HTERT RPE-1 (cell line): ENCODE results near the gene HIVEP3.

ENCODE experiments used
- in situ Hi-C: fragments of 300-500 bp; cut with MboI; formaldehyde crosslinking; loops from 4 replicates; pipeline ENCODE4 v1.14.3; 2020; ENCODE audit warnings: low sequenced_read_pairs

Gene HIVEP3

DNA sequence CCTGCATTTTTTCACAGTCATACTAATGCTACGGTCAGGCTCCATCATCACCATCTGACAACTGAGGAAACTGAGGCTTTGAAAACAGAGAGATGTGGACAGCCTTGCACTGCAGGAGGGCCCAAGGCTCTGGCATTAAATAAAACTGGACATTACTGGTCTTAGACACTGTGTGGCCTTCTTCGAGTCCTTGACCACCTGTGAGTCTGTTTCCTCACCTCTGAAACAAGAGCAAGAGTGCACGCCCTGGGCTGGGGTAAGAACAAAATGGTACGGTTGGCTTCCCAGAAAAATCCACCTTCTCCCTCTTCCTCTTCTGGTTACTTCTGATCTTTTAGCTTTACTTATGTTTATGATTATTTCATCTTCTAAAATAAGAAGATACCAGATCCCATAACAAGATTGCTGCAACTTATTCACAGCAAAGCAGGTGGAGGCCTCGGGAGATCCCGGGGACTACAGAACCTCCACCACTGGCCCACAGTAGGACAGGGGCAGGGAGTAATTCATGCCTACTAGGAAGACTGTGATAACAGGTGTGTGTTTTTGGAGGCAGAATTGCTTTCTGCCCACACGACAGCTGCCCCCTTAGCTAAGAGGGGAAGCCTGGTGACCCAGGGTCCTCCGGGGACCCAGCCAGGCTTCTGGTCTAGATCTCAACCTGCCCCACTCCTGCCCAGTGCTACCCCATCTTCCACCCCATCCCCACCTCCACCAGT lies 277.8 kb downstream of the HIVEP3 start:
- in situ Hi-C loops = no loop called here

DNA sequence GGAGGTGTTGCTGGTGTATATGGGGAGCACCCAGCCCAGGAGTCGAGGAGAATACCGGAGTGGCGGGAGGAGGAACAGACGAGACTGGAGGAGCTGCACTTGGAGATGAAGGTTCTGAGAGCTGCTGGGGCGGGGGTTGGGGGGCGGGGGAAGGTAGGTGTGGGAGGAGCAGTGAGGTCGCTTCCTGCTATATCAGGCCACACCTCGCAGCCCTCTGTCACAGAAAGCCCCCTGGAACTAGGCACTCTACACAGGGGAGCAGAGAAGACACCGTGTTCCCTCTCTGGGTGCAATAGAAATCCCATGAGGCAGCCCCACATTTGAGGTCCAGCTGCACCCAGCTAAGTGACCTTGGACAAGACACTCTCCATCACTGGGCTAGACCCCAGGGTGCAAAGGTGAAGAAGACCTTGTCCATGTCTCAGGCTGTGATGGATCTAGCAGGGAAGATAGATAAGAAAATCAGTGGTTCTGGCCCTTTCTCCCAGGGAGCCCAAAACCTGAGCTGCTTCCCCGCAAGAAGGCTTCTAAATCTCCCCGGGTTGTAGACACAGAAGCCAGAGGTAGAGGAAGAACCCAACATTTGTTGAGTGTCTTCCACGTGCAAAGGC lies 278.5 kb downstream of the HIVEP3 start:
- in situ Hi-C loops = no loop called here

DNA sequence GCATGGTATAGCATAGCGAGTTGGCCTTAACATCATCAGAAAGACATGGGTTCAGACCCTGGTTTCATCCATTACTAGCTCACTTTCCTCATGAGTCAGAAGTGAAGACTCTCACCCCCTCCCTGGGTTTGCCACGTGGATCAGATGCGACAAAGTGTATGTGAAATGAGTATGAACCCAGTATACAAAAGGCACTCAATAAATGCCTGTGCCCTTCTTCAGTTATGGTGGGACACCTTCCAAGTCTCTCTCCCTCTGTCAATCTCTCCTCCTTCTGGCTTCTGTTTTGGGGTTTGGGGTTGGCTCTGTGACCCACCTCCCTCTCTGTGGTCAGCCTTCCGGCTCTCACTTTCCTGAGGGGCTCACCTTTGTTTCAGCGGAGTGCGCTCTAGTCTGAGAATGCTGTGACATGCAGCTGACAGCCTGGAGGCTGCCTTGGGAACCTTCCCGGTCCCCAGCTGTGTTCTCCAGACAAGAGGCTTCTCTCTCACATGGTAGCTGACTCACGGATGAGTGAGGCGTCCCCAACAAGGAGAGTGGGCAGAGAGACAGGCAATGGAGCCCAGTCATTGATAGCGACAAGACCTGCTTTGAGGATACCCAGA lies 279.3 kb downstream of the HIVEP3 start:
- in situ Hi-C loops = no loop called here

DNA sequence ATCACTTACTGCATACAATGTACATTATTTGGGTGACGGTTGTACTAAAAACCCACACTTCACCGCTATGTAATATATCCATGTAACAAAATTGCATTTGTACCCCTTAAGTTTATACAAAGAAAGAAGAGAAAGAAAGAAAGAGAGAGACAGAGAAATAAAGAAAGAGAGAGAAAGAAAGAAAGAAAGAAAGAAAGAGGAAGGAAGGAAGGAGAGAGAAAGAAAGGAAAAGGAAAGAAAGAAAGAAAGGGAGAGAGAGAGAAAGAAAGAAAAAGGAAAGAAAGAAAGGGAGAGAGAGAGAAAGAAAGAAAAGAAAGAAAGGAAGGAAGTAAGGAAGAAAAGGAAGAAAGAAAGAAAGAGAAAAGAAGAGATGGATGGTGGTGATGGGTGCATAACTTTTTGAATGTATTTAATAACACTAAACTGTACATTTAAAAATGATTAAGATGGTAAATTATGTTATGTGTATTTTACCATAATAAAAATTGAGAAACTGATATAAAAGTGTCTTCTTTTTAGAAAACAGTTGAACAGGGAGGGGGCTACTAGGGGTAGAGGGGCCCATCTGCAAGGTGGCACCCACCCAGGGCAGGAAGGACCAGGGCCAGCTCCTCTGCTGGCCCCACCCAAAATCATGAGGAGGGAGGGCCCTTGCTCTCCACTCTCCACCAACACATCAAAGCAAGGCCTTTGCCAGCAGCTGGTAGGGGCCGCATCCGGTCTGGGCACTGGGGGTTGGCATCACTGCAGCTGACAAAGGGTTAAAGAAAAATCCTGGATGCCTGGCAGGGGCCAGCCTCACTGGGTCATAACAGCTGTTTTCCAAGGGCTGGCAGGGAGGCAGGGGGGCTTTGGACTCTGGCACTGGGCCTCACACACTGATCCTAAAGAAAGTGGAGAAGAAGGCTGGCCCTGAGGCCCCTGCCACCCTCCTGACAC lies 280.4 kb downstream of the HIVEP3 start:
- in situ Hi-C loops = no loop called here

DNA sequence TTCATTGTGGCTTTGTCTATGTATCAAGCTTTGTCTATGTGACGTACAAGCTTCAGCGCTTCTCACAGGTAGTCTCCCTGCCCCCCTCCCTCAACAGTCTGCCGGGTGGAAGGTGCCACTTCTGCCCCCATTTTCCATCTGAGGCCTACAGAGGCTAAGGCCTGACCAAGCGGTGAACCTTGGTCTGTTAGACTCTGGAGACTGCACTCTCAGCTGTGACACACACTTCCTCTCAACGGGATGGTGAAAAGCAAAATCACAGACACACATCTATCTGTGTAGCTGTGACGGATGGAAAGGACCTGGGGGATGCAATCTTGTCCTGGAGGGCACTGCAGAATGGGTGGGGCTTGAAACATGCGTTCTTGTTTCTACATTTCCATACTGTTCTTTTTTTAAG lies 281.4 kb downstream of the HIVEP3 start:
- in situ Hi-C loops = no loop called here

DNA sequence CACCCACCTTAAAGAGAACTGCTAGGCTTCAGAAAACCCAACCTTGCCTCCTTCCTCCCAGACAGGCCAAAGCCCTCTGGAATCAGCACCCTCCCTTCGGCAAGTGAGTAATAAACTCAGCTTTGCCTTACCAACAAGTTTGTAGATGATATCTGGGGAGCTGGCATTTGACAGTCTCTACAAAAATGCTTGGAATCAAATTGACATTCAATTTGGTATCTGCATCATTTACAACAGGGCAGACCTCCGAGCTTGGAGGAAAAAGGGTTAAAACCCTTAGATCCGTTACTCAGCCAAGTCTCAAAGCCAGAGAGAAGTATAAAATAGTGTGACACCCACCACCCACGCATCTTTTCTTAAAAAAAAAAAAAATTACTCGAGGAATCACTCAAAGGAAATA lies 285.0 kb downstream of the HIVEP3 start:
- in situ Hi-C loops = no loop called here

DNA sequence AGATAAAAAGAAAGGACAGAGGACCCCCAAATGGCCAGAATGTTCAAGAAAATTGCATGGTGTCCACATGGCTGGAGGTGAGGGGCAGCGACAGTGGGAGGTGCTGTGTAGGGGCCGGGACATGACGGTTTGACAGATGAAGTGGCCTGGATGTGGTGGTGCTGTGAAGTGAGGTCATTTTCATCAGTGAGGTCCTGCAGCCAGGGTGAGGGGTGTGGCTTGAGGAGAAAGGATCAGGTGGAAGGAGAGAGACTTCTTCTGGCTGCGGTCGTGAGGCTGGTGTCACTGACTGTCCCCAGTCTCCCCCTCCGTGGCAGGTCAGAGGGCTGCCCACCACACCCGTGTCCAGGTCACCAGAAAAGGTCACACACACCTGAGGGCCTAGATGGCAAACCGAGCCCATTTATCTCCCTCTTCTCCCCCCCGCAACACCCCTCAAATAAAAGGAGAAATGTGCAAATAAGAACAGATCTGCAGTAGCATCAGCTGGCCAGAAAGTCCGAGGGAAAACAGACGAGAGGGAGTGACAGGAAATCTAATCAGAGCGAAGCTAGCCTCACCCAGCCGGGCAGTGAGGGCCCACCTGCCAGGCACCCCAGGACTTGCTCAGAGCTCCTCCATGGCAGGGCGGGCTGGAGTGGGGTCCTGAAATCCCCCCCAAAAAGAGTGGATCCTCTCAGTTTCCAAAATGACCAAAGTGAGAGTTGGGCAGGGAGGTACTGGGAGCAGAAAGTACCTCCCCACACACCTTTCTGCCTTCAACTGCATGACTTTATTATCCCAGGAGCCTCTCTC lies 285.7 kb downstream of the HIVEP3 start:
- in situ Hi-C loops = no loop called here

DNA sequence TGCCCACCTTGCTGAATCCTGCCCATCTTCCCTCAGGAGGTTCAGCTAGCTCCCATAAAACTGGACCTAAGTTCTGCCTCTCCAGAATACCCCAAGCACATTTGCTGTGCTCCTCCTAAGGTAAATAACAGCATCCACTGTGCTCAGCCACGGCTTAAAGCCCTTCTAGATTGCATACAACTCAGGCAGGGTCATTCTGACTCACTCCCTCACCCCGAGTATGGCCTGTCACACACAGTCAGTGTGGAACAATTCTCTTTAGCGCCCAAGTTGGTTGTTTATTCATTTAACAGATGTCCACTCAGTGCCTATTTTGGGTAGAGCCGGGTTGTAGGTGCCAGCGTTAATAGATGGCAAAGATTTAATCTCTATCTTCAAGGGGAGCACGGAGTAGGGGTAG lies 286.8 kb downstream of the HIVEP3 start:
- in situ Hi-C loops = no loop called here

DNA sequence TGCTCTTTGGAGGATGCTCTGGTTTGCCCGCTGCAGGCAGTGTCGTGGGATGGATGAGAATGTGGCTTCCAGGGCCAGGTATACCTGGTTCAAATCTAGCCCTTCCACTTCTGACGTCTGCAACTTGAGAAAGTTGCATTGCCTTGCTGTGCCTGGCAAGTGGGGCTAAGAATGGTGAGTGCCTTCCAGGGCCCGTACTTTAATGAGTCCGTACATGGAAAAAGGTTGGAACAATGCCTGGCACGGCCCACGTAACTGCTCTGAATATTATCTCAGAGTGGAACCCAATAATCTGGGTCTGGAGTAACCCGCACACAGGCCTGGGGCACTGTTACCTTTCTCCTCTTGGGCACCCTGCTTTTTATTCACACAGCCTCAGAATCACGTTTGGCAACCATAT lies 287.6 kb downstream of the HIVEP3 start:
- in situ Hi-C loops = no loop called here

DNA sequence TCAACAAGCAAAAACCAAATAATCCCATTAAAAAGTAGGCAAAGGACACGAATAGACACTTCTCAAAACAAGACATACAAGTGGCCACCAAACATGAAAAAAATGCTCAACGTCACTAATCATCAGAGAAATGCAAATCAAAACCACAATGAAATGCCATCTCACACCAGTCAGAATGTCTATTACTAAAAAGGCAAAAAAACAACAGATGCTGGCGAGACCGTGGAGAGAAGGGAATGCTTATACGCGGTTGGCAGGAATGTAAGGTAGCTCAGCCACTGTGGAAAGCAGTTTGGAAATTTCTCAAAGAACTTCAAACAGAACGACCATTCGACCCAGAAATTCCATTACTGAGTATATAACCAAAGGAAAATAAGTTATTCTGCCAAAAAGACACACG lies 289.2 kb downstream of the HIVEP3 start:
- in situ Hi-C loops = no loop called here

DNA sequence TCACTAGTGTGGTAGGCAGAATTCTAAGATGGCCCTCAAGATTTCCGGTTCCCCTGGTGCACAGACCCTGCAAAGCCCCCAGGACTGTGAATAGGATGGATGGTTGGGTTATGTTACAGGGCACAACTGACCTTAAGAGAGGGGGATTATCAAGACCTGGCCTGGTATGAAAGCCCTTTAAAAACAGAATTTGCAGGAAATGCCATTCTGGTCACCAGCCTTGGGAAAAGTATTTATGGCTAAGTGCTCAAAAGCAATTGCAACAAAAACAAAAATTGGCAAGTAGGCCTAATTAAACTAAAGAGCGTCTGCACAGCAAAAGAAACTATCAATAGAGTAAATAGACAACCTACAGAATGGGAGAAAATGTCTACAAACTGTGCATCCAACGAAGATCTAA lies 289.6 kb downstream of the HIVEP3 start:
- in situ Hi-C loops = no loop called here

DNA sequence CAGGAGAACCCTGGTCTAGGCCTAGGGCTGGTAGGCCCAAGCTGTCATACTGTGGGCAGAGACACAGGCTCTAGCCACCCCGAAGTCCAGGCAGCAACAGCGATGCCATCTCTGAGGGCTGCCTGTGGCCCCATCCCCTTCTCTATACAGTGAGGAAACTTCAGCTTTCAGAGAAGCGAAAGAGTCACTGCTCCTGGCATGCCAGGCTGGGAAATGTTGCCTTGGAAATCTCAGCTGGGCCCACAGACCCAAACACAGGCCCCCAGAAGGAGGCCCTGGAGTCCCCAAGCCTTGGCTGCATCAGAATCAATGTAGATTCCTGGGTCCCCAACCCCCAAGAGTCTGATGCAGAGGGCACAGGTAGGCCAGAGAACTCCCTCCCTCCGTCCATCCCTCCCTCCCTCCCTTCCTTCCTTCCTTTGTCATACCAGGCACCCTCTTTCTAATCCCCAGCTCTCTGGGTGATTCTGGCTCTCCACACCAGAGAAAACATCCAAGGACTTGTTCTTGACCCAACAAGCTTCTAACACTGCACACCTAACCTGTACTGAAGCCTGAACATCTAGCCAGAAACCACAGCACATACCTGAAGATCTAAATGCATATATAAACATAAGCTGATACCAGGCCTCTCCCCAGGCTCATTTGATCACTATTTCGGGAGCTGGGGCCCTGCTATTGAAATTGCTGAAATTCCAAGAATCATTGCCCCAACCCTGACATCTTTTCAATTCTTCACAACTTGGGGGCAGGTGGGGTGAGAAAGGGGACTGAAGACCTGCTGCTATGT lies 291.0 kb downstream of the HIVEP3 start:
- in situ Hi-C loops = no loop called here

DNA sequence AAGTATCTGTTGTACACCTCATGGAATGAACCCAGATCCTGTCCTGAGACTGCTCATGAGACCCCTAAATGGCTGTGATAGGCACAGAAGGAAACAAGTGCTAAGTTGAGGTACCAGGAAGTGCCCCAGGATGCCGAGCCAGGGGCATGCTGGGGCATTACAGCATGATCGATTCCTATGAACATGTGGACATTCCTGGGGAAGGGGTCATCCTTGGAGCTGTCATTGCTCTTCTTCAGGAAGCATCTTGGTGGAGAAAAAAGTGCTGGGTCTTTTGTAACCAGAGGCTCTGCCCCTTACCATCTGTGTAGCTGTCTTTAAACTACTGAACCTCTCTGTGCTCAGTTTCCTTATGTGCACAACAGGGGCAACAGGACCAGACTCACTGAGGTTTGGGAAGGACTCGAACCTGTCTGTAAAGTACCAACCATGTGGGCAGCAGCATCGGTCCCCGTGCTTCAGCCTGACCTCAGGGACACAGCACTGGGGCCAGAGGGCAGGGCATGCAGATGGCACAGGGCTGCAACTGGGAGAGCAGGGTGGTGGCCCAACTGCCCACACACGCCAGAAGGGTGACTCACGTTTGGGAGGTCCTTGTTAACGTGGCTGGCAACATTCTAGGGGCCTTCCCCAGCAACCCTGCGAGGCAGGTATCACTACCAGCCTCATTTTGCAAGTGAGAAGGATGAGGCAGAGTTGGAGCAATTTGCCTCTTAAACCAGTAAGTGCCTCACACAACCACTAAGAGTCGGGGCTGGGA lies 291.9 kb downstream of the HIVEP3 start:
- in situ Hi-C loops = no loop called here

DNA sequence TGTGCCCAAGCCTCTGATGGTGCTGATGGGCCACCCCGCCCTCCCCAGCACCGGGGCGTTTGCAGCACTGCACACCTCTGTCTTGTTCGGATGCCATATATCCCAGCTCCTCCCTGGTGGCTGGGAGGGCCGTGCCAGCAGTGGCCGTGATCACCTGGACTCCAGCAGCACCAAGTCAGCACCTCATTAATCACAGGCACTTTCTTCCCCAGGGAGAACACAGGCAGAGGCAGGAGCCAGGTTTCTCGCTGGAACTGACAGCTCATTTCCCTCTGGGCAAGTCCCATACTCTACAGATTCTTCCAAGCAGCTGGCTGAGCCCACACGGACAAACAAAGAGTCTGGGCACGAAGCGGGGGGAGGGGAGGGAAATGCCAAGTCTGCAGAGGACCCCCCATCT lies 292.6 kb downstream of the HIVEP3 start:
- in situ Hi-C loops = no loop called here

DNA sequence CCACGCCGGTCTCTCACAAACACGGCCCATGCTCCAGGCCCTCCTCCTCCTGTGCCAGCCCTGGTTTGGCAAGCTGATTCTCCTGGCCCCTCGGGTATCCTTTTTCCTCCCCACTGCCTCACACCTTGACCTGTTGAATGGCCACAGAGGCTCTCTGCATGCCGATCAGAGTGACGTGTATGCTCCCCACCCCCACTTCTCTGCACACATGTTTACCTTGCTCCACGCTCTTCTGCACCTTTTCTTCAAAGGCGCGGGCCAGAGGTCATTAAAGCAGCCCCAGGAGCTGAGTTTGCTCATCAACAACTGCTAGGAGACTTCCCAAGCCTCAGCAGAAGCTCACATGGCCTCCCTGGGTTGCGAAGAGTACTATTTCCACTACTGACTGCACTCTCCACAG lies 295.0 kb downstream of the HIVEP3 start:
- in situ Hi-C loops = no loop called here

DNA sequence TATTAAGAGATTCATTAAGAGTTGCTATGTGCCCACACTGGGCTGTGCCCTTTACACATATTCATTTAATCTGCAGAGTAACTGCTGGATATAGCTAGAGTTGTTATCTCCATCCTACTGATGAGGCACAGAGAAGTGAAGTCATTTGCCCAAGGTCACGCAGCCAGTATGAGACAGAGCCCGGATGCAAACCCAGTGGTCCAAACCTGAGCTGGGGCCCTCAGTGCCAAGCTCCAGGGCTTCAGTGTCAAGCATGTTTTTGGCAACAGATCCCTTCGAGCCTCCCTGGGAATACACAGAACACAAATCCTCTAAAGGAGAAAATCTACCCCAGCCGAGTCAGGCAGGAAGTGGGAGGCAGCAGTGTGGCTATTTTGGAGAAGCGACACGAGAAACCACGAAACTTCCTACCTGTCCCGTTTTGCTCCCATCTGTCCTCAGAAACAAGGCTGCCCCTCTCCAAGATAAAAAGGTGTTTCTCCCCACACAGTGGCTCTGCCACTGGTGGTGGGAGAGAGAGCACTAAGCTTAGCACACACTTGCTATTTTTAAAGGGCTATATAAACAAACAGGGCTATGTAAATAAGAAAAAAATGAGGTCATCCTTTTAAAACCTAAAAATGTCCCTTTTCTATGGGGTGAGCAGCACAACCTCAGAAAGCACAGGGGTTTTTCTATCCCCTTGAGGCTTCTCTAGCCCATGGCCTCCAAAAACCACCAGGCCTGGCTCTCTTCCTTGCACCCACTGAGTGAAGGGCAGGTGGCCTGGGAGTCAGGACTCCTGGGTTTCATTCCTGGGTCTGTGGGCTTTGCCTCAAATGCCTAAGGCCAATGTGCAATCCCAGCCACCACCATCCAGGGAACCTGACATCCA lies 295.6 kb downstream of the HIVEP3 start:
- in situ Hi-C loops = no loop called here

DNA sequence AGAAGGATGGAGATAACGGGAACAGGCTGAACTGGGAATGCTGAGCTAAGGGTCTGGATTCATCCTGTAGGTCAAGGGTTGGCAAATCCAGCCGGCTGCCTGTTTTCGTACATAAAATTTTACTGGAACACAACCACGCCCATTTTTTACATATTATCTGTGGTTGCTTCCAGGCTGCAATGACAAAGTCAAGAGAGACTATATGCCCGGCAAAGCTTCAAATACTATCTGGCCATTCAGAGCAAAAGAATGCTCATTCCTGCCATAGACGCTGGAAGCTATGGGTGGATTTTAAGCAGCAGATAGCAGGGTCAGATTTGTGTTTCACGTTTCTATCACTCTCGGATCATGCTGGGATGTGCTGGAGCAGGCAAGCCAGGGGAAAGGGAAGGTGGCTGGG lies 296.3 kb downstream of the HIVEP3 start:
- in situ Hi-C loops = no loop called here

DNA sequence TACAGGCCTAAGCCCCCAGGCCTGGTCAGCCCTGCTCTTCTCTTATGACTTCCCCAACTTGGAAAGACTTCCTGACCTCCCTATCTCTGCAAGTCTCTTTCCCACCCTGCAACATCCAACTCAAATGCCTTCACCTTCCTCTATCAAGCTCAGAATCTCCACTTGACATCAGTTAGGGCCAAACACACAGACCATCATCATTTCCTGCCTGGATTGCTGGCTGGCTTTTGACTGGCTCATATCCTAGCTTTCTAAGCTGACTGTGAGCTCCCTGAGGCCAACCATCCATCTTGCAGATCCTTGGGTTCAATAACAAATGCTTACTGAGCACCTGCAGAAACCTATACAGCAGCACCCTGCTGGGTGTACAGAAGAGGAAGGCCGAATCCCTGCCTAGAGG lies 296.9 kb downstream of the HIVEP3 start:
- in situ Hi-C loops = no loop called here
